ENCODE results near the gene GMDS.

GRCh38 chr6:2196079-2196679 lies 49.2 kb downstream of the GMDS start:
- no peak for TF ChIP-seq POLR2A (IDR thresholded peaks at IDR 0.05)
- peak in 2 of 3 experiments; percentile 61 to 68 for TF ChIP-seq CTCF (IDR thresholded peaks at IDR 0.05)
- no peak for TF ChIP-seq POLR2AphosphoS5 (IDR thresholded peaks at IDR 0.05; ENCODE audit: insufficient read depth in 1 of 2, low read depth in 1 of 2)

All from vagina (tissue), 2 donors.